GM20000 (cell line): ENCODE measurements around the gene PLAAT2.

Experiments used
- DNase-seq: peaks from one replicate; pipeline ENCODE4 v3.0.0; 2012; ENCODE audit warnings: low spot score
- CTCF ChIP-seq: IDR thresholded peaks from 2 replicates; pipeline ENCODE4 v1.5.1; 2012; ENCODE audit warnings: mild to moderate bottlenecking, control low read depth; ENCODE audit errors: extremely low read depth, missing control alignments

Gene PLAAT2

GRCh38 chr11:63503492-63503891, 59.7 kb downstream of the PLAAT2 start:
- DNase-seq: no peak
- no peak for TF ChIP-seq CTCF
